Mesothelial cell of epicardium (in vitro differentiated cells): ENCODE results near the gene GPT2. TPM values are rescaled to one million over a fixed set of nuclear protein-coding genes. Genes with fewer than 3 reads are reported as not detected.

ENCODE experiments used
- DNase-seq, 2 experiments: peaks; one replicate each; pipeline ENCODE4 v3.0.0; 2021; ENCODE audit warnings: low spot score in 2 of 2; ENCODE audit not compliant: unreplicated experiment in 2 of 2
- H3K27ac Mint-ChIP-seq: 2 replicates; pipeline ENCODE4 v1.8.0; 2021; ENCODE audit warnings: mixed read lengths
- H3K27me3 Mint-ChIP-seq: 2 replicates; pipeline ENCODE4 v1.8.0; 2021; ENCODE audit warnings: low read depth, mixed read lengths
- H3K36me3 Mint-ChIP-seq: 2 replicates; pipeline ENCODE4 v1.8.0; 2021; ENCODE audit warnings: mixed read lengths
- H3K4me1 Mint-ChIP-seq: 2 replicates; pipeline ENCODE4 v1.8.0; 2021; ENCODE audit warnings: mixed read lengths
- H3K4me3 Mint-ChIP-seq: 2 replicates; pipeline ENCODE4 v1.8.0; 2021; ENCODE audit warnings: mild to moderate bottlenecking, moderate library complexity, mixed read lengths
- H3K9me3 Mint-ChIP-seq: 2 replicates; pipeline ENCODE4 v1.8.0; 2021; ENCODE audit warnings: mixed read lengths
- total RNA-seq: library from RNA; stranded (reverse); gene quantifications from 3 replicates; pipeline ENCODE4 v1.2.1, GENCODE V29; 2021
- TF ChIP-seq, protein P1 (sequence below): fragments of 200-600 bp; sonication (generic); IDR thresholded peaks from one replicate; pipeline ENCODE4 v1.5.0; 2021; ENCODE audit warnings: antibody characterized with exemption; ENCODE audit not compliant: unreplicated experiment

Gene GPT2
- total RNA-seq, 1 donor from 2014 or later: 30.6 TPM

DNA sequence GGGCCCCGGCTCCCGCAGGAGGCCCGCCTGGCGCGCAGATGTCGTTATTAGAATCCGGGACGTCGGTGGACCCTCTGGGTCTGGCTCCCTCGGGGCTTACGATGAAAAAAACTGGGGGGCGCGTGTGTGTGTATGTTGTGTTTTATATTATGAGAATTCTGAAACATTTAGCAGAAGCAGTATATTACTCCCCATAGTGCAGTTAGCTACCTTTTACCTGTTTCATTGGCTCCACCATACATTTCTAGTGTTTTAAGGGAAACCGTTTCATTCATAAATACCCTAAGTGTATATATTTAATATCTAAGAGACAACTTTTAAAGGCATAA, 89.8 kb downstream of the GPT2 start:
- H3K4me3 Mint-ChIP-seq: peak overlapping the region; percentile 92
- peak overlapping the region; percentile 99 for H3K27ac Mint-ChIP-seq
- TF ChIP-seq, protein P1, sequence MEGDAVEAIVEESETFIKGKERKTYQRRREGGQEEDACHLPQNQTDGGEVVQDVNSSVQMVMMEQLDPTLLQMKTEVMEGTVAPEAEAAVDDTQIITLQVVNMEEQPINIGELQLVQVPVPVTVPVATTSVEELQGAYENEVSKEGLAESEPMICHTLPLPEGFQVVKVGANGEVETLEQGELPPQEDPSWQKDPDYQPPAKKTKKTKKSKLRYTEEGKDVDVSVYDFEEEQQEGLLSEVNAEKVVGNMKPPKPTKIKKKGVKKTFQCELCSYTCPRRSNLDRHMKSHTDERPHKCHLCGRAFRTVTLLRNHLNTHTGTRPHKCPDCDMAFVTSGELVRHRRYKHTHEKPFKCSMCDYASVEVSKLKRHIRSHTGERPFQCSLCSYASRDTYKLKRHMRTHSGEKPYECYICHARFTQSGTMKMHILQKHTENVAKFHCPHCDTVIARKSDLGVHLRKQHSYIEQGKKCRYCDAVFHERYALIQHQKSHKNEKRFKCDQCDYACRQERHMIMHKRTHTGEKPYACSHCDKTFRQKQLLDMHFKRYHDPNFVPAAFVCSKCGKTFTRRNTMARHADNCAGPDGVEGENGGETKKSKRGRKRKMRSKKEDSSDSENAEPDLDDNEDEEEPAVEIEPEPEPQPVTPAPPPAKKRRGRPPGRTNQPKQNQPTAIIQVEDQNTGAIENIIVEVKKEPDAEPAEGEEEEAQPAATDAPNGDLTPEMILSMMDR: no peak
- H3K4me1 Mint-ChIP-seq: peaks cover 29% of the 10 kb centered on the region
- peaks cover 5% of the 10 kb centered on the region for H3K36me3 Mint-ChIP-seq
- no peaks in the 10 kb centered on the region for H3K27me3 Mint-ChIP-seq
- no peaks in the 10 kb centered on the region for H3K9me3 Mint-ChIP-seq
- DNase-seq: no peak

DNA sequence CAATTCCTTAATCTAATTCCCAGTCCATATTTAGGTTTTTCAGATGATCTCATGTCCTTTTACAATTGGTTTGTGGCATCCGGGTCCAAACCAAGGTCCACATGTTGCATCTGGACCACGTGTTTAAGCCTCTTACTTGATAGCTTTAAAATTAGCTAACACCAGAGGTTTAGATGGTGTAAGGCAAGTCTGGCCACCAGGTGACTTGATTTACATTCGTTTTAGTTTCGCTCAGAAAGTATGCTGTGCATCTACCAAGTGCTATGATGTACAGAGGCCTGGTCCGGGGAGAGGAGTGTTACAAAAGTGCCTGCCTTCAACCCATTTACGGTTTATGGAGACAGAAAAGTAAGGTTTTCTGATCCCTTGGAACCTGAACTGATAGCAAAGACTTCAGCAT, 90.2 kb downstream of the GPT2 start:
- Mint-ChIP-seq H3K27me3 (no peaks in the 10 kb centered on the region), H3K27ac (peak overlapping the region; percentile 99), H3K9me3 (no peaks in the 10 kb centered on the region), H3K36me3 (peaks cover 5% of the 10 kb centered on the region), H3K4me1 (peaks cover 29% of the 10 kb centered on the region), H3K4me3 (peak overlapping the region; percentile 92)
- no peak for DNase-seq
- TF ChIP-seq, protein P1: no peak

DNA sequence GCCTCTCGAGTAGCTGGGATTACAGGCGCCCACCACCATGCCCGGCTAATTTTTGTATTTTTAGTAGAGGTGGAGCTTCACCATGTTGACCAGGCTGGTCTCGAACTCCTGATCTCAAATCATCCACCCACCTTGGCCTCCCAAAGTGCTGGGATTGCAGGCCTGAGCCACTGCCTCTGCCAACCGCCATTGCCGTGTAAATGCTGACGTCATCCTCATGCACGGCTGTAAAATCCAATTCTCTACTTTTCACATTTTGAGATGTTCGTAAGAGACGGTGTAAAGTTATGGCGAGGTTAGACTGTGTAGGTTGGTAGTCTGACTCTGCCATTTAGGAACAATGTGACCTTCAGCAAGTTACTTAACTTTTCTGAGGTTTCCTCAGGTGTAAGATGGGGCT, 91.0 kb downstream of the GPT2 start:
- H3K27ac Mint-ChIP-seq: no peak overlapping the region
- peaks cover 29% of the 10 kb centered on the region for H3K4me1 Mint-ChIP-seq
- H3K9me3 Mint-ChIP-seq: no peaks in the 10 kb centered on the region
- H3K36me3 Mint-ChIP-seq: peaks cover 5% of the 10 kb centered on the region
- H3K4me3 Mint-ChIP-seq: no peak overlapping the region
- no peak for DNase-seq
- TF ChIP-seq, protein P1: no peak
- H3K27me3 Mint-ChIP-seq: no peaks in the 10 kb centered on the region

DNA sequence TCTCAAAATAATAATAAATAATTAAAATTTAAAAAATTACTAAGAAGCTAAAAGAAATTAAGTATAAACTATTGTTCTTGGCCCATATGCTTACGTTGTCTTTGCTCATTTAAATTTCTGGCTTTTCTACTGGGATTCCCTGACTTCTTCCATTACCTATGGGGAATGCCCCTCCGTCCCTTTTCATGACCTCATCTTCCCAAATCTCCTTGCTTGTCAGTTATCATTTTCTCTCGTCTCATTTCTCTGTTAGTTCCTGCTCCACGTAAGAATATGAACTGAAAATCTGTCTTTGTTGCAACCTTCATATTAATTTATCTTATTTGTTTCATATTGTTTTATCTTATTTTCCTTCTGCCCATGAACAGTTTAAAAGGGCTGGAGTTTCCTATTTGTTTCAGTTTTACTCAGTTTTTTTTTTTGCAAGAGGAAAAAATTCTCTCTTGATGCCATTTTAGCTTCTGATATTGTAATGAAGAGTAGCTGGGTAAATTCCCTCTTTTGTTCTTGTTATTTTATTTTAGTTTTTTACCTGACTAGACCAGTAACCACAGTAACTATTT, 91.8 kb downstream of the GPT2 start:
- peaks cover 4% of the 10 kb centered on the region for H3K36me3 Mint-ChIP-seq
- DNase-seq: no peak
- no peak overlapping the region for H3K4me3 Mint-ChIP-seq
- H3K27ac Mint-ChIP-seq: peak overlapping the region; percentile 44
- H3K4me1 Mint-ChIP-seq: peaks cover 28% of the 10 kb centered on the region
- TF ChIP-seq, protein P1: no peak
- no peaks in the 10 kb centered on the region for H3K27me3 Mint-ChIP-seq
- no peaks in the 10 kb centered on the region for H3K9me3 Mint-ChIP-seq

DNA sequence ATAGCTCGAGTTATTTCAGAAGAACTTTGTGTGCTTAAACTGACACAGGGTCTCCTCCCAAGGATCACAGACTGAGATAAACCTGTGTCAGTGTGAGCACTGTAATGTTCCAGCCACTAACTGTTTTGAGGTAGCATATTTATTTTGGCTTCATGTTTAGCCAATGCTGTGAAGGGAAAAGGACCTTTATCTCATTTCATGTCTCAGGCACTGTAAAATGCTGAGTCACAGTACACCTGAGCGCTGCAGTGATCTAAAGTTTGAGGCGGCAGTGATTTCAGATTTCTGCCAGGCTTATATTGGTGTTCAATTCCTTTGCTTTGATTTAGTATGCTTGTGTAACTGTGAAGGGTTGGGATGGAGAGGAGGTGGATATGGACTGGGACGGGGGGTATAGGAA, 92.4 kb downstream of the GPT2 start:
- no peaks in the 10 kb centered on the region for H3K9me3 Mint-ChIP-seq
- H3K27ac Mint-ChIP-seq: peak overlapping the region; percentile 6
- no peak for DNase-seq
- H3K27me3 Mint-ChIP-seq: no peaks in the 10 kb centered on the region
- TF ChIP-seq, protein P1: no peak
- no peak overlapping the region for H3K4me3 Mint-ChIP-seq
- no peaks in the 10 kb centered on the region for H3K36me3 Mint-ChIP-seq
- H3K4me1 Mint-ChIP-seq: peaks cover 24% of the 10 kb centered on the region

Other genes starting within 250 kb of the GPT2 start
- 99.7 to 115 TPM (median 107 TPM) in 3 replicates for gene VPS35, start 195.2 kb upstream of the GPT2 start, total RNA-seq
- 29.7 to 31.0 TPM (median 30.1 TPM) in 3 replicates for gene ORC6, start 194.7 kb upstream of the GPT2 start, total RNA-seq
- 1.4 to 1.7 TPM (median 1.6 TPM) in 3 replicates for gene MYLK3, start 136.0 kb upstream of the GPT2 start, total RNA-seq
- gene C16orf87, start 53.2 kb upstream of the GPT2 start, total RNA-seq: 28.2 to 29.5 TPM (median 28.6 TPM) in 3 replicates
- gene DNAJA2, start 89.3 kb downstream of the GPT2 start, total RNA-seq: 65.9 to 68.5 TPM (median 66.9 TPM) in 3 replicates